Stimulated activated naive CD8-positive, alpha-beta T cell treated with anti-CD3 and anti-CD28 coated beads, Interleukin-15, Interleukin-2, amounts not matched to agents 100 ng/mL and 50 ng/mL, for 24 hours (primary cell): ENCODE measurements around the gene NR1H3.
A peak's percentile ranks its signal among the peaks of the same experiment; 100 is the strongest.

Experiments used
- H3K27ac Mint-ChIP-seq: one replicate; pipeline ENCODE4 v1.8.0; 2021; ENCODE audit warnings: mild to moderate bottlenecking, mixed read lengths
- H3K27me3 Mint-ChIP-seq: one replicate; pipeline ENCODE4 v1.8.0; 2021; ENCODE audit warnings: mixed read lengths
- H3K36me3 Mint-ChIP-seq: one replicate; pipeline ENCODE4 v1.8.0; 2021; ENCODE audit warnings: low read depth, mixed read lengths
- H3K4me1 Mint-ChIP-seq: one replicate; pipeline ENCODE4 v1.8.0; 2021; ENCODE audit warnings: low read depth, mixed read lengths
- H3K4me3 Mint-ChIP-seq: one replicate; pipeline ENCODE4 v1.8.0; 2021; ENCODE audit warnings: mild to moderate bottlenecking, mixed read lengths
- H3K9me3 Mint-ChIP-seq: one replicate; pipeline ENCODE4 v1.8.0; 2021; ENCODE audit warnings: mixed read lengths

NR1H3 gene

GRCh38 chr11:47270331-47271271, 12.8 kb downstream of the NR1H3 start:
- Mint-ChIP-seq H3K4me3 (peak overlapping the region; percentile 90), H3K36me3 (peaks cover 9% of the 10 kb centered on the region), H3K9me3 (no peaks in the 10 kb centered on the region), H3K4me1 (peaks cover 53% of the 10 kb centered on the region), H3K27ac (peak overlapping the region; percentile 84), H3K27me3 (no peaks in the 10 kb centered on the region)

- Mint-ChIP-seq H3K9me3 (no peaks in the 10 kb centered on the region), H3K36me3 (peaks cover 16% of the 10 kb centered on the region), H3K4me1 (peaks cover 46% of the 10 kb centered on the region), H3K27ac (peak overlapping the region; percentile 84), H3K27me3 (no peaks in the 10 kb centered on the region), H3K4me3 (peak overlapping the region; percentile 90)
These were observed 13.5 kb downstream of the NR1H3 start for GRCh38 chr11:47271328-47271727.

- no peaks in the 10 kb centered on the region for H3K9me3 Mint-ChIP-seq
- H3K27ac Mint-ChIP-seq, result peak overlapping the region; percentile 84
- H3K27me3 Mint-ChIP-seq, result no peaks in the 10 kb centered on the region
- H3K4me3 Mint-ChIP-seq, result peak overlapping the region; percentile 90
- H3K36me3 Mint-ChIP-seq, result peaks cover 24% of the 10 kb centered on the region
- peaks cover 43% of the 10 kb centered on the region for H3K4me1 Mint-ChIP-seq
These were observed 14.3 kb downstream of the NR1H3 start for GRCh38 chr11:47271961-47272661.

- no peaks in the 10 kb centered on the region for H3K27me3 Mint-ChIP-seq
- no peaks in the 10 kb centered on the region for H3K9me3 Mint-ChIP-seq
- peaks cover 25% of the 10 kb centered on the region for H3K36me3 Mint-ChIP-seq
- H3K4me1 Mint-ChIP-seq, result peaks cover 42% of the 10 kb centered on the region
- no peak overlapping the region for H3K4me3 Mint-ChIP-seq
- H3K27ac Mint-ChIP-seq, result peak overlapping the region; percentile 61
These were observed 14.9 kb downstream of the NR1H3 start for GRCh38 chr11:47272706-47273105.

GRCh38 chr11:47274495-47275235, 16.9 kb downstream of the NR1H3 start:
- Mint-ChIP-seq H3K4me1 (peaks cover 25% of the 10 kb centered on the region), H3K27ac (no peak overlapping the region), H3K36me3 (peaks cover 41% of the 10 kb centered on the region), H3K4me3 (no peak overlapping the region), H3K27me3 (no peaks in the 10 kb centered on the region), H3K9me3 (no peaks in the 10 kb centered on the region)

GRCh38 chr11:47276923-47277322, 19.1 kb downstream of the NR1H3 start:
- no peaks in the 10 kb centered on the region for H3K27me3 Mint-ChIP-seq
- peaks cover 12% of the 10 kb centered on the region for H3K4me1 Mint-ChIP-seq
- no peaks in the 10 kb centered on the region for H3K9me3 Mint-ChIP-seq
- H3K4me3 Mint-ChIP-seq, result no peak overlapping the region
- H3K36me3 Mint-ChIP-seq, result peaks cover 57% of the 10 kb centered on the region
- H3K27ac Mint-ChIP-seq, result no peak overlapping the region

GRCh38 chr11:47278058-47278457, 20.3 kb downstream of the NR1H3 start:
- H3K27me3 Mint-ChIP-seq, result no peaks in the 10 kb centered on the region
- H3K9me3 Mint-ChIP-seq, result no peaks in the 10 kb centered on the region
- peaks cover 60% of the 10 kb centered on the region for H3K36me3 Mint-ChIP-seq
- H3K4me3 Mint-ChIP-seq, result no peak overlapping the region
- H3K4me1 Mint-ChIP-seq, result peaks cover 1% of the 10 kb centered on the region
- H3K27ac Mint-ChIP-seq, result no peak overlapping the region

- H3K4me1 Mint-ChIP-seq, result no peaks in the 10 kb centered on the region
- H3K36me3 Mint-ChIP-seq, result peaks cover 61% of the 10 kb centered on the region
- no peaks in the 10 kb centered on the region for H3K27me3 Mint-ChIP-seq
- no peak overlapping the region for H3K4me3 Mint-ChIP-seq
- H3K9me3 Mint-ChIP-seq, result no peaks in the 10 kb centered on the region
- H3K27ac Mint-ChIP-seq, result no peak overlapping the region
These were observed 21.0 kb downstream of the NR1H3 start for GRCh38 chr11:47278769-47279168.

GRCh38 chr11:47280099-47280498, 22.3 kb downstream of the NR1H3 start:
- no peak overlapping the region for H3K4me3 Mint-ChIP-seq
- H3K4me1 Mint-ChIP-seq, result no peaks in the 10 kb centered on the region
- H3K27me3 Mint-ChIP-seq, result no peaks in the 10 kb centered on the region
- H3K27ac Mint-ChIP-seq, result no peak overlapping the region
- H3K9me3 Mint-ChIP-seq, result no peaks in the 10 kb centered on the region
- peaks cover 75% of the 10 kb centered on the region for H3K36me3 Mint-ChIP-seq

- Mint-ChIP-seq H3K36me3 (peaks cover 75% of the 10 kb centered on the region), H3K9me3 (no peaks in the 10 kb centered on the region), H3K27ac (no peak overlapping the region), H3K4me1 (no peaks in the 10 kb centered on the region), H3K4me3 (no peak overlapping the region), H3K27me3 (no peaks in the 10 kb centered on the region)
These were observed 23.1 kb downstream of the NR1H3 start for GRCh38 chr11:47280860-47281259.

- H3K27me3 Mint-ChIP-seq, result no peaks in the 10 kb centered on the region
- no peak overlapping the region for H3K27ac Mint-ChIP-seq
- H3K4me1 Mint-ChIP-seq, result no peaks in the 10 kb centered on the region
- H3K4me3 Mint-ChIP-seq, result no peak overlapping the region
- H3K36me3 Mint-ChIP-seq, result peaks cover 79% of the 10 kb centered on the region
- no peaks in the 10 kb centered on the region for H3K9me3 Mint-ChIP-seq
These were observed 24.7 kb downstream of the NR1H3 start for GRCh38 chr11:47282462-47282861.

- no peak overlapping the region for H3K4me3 Mint-ChIP-seq
- no peaks in the 10 kb centered on the region for H3K27me3 Mint-ChIP-seq
- no peaks in the 10 kb centered on the region for H3K4me1 Mint-ChIP-seq
- H3K27ac Mint-ChIP-seq, result no peak overlapping the region
- H3K36me3 Mint-ChIP-seq, result peaks cover 82% of the 10 kb centered on the region
- H3K9me3 Mint-ChIP-seq, result no peaks in the 10 kb centered on the region
These were observed 26.4 kb downstream of the NR1H3 start for GRCh38 chr11:47284151-47284550.

GRCh38 chr11:47285969-47286770, 28.4 kb downstream of the NR1H3 start:
- H3K4me3 Mint-ChIP-seq, result no peak overlapping the region
- H3K9me3 Mint-ChIP-seq, result no peaks in the 10 kb centered on the region
- peaks cover 85% of the 10 kb centered on the region for H3K36me3 Mint-ChIP-seq
- H3K27ac Mint-ChIP-seq, result no peak overlapping the region
- no peaks in the 10 kb centered on the region for H3K27me3 Mint-ChIP-seq
- no peaks in the 10 kb centered on the region for H3K4me1 Mint-ChIP-seq

- Mint-ChIP-seq H3K36me3 (peaks cover 88% of the 10 kb centered on the region), H3K4me3 (no peak overlapping the region), H3K27ac (no peak overlapping the region), H3K9me3 (no peaks in the 10 kb centered on the region), H3K4me1 (no peaks in the 10 kb centered on the region), H3K27me3 (no peaks in the 10 kb centered on the region)
These were observed 30.3 kb downstream of the NR1H3 start for GRCh38 chr11:47288066-47288465.
